PC-9 (cell line): ENCODE data around the gene KHK. TPM values are rescaled to one million over a fixed set of nuclear protein-coding genes. Genes with fewer than 3 reads are reported as not detected.

ENCODE experiments used
- BruUV-seq: library from RNA; stranded (reverse); fragments of 400-500 nt; replicated peaks from 2 replicates; lab custom pipeline; 2021; lab: Mats Ljungman, UMichigan
- CTCF ChIA-PET: fragments of 300-600 bp; sonication (Branson Sonifier 250); formaldehyde crosslinking; loops from one replicate; lab custom pipeline; 2022; ENCODE audit warnings: antibody characterized with exemption; lab: Charles Lee
- POLR2A ChIA-PET: fragments of 300-600 bp; sonication (Branson Sonifier 250); formaldehyde crosslinking; loops from one replicate; lab custom pipeline; 2022; ENCODE audit warnings: antibody characterized with exemption; ENCODE audit not compliant: unreplicated experiment; lab: Charles Lee
- DNase-seq, 2 experiments: peaks; one replicate each; pipeline versions ENCODE4 v3.0.0 to v3.0.0-alpha.2; 2015 to 2022; ENCODE audit warnings: mixed read lengths in 1 of 2
- H2AFZ ChIP-seq: fragments of 200-600 bp; sonication (generic); 2 replicates; pipeline ENCODE4 v1.8.1; 2017; ENCODE audit warnings: antibody characterized with exemption
- H3F3A ChIP-seq: fragments of 200-600 bp; sonication (generic); 2 replicates; pipeline ENCODE4 v1.8.1; 2017; ENCODE audit warnings: antibody characterized with exemption, mild to moderate bottlenecking, low read depth; ENCODE audit not compliant: insufficient read depth
- H3K27ac ChIP-seq: fragments of 200-600 bp; sonication (generic); 2 replicates; pipeline ENCODE4 v1.6.1; 2016; ENCODE audit warnings: mixed run types
- H3K27me3 ChIP-seq: fragments of 200-600 bp; sonication (generic); 2 replicates; pipeline ENCODE4 v1.6.1; 2016; ENCODE audit warnings: low read depth, mixed run types; ENCODE audit not compliant: insufficient read depth
- H3K36me3 ChIP-seq: fragments of 200-600 bp; sonication (generic); 2 replicates; pipeline ENCODE4 v1.6.1; 2016; ENCODE audit warnings: low read depth, mixed run types
- H3K4me1 ChIP-seq: fragments of 200-600 bp; sonication (generic); replicated peaks from 2 replicates; pipeline ENCODE4 v1.6.1; 2016; ENCODE audit warnings: mixed run types; ENCODE audit not compliant: insufficient read depth
- H3K4me2 ChIP-seq: fragments of 200-600 bp; sonication (generic); 2 replicates; pipeline ENCODE4 v1.6.1; 2017; ENCODE audit warnings: mixed run types
- H3K4me3 ChIP-seq: fragments of 200-600 bp; sonication (generic); 2 replicates; pipeline ENCODE4 v1.6.1; 2016; ENCODE audit warnings: mixed run types
- H3K79me2 ChIP-seq: fragments of 200-600 bp; sonication (generic); 2 replicates; pipeline ENCODE4 v1.6.1; 2017; ENCODE audit warnings: low read depth, mixed run types
- H3K9me2 ChIP-seq: fragments of 200-600 bp; sonication (generic); 2 replicates; pipeline ENCODE4 v1.8.1; 2017; ENCODE audit warnings: mild to moderate bottlenecking; ENCODE audit not compliant: insufficient read depth
- H3K9me3 ChIP-seq: fragments of 200-600 bp; sonication (generic); 2 replicates; pipeline ENCODE4 v1.8.1; 2016; ENCODE audit warnings: low read depth; ENCODE audit not compliant: insufficient read depth
- H4K20me1 ChIP-seq: fragments of 200-600 bp; sonication (generic); 2 replicates; pipeline ENCODE4 v1.8.1; 2017; ENCODE audit not compliant: insufficient read depth
- CTCF ChIP-seq: fragments of 200-600 bp; sonication (generic); conservative IDR thresholded peaks from 2 replicates; pipeline ENCODE4 v1.6.1; 2017; ENCODE audit warnings: mixed run types, antibody characterized with exemption, mild to moderate bottlenecking, moderate library complexity
- EZH2 ChIP-seq: fragments of 200-600 bp; sonication (generic); IDR thresholded peaks from 2 replicates; pipeline ENCODE4 v1.8.0; 2017; ENCODE audit warnings: antibody characterized with exemption, low read depth
- intact Hi-C: fragments of 100-400 bp; cut with micrococcal nuclease; formaldehyde crosslinking; loops from one replicate; pipeline ENCODE4 v1.10.0; 2022; ENCODE audit not compliant: unreplicated experiment
- total RNA-seq: library from RNA; stranded (reverse); gene quantifications from 2 replicates; pipeline ENCODE4 v1.2.3, GENCODE V29; 2021

Gene KHK
- total RNA-seq, 1 experiment from 2014 or later: 4.4 TPM

GRCh38 chr2:27038631-27039339, 47.8 kb upstream of the KHK start:
- peaks cover 6% of the 10 kb centered on the region for H3K4me1 ChIP-seq

GRCh38 chr2:27039426-27039825, 47.1 kb upstream of the KHK start:
- TF ChIP-seq EZH2 (no peak), CTCF (no peak)
- DNase-seq: no peak
- no peak overlapping the region for H2AFZ ChIP-seq
- H3K4me3 ChIP-seq: no peak overlapping the region
- H3K27ac ChIP-seq: no peak overlapping the region
- no peaks in the 10 kb centered on the region for H3K4me1 ChIP-seq
- CTCF ChIA-PET: no interaction called here
- BruUV-seq: no TSS peak
- peaks cover 4% of the 10 kb centered on the region for H3F3A ChIP-seq
- intact Hi-C loops: no loop called here
- peaks cover 27% of the 10 kb centered on the region for H3K36me3 ChIP-seq
- peaks cover 10% of the 10 kb centered on the region for H3K79me2 ChIP-seq
- no peaks in the 10 kb centered on the region; the same call in 1 of the 2 replicates for H4K20me1 ChIP-seq
- H3K4me2 ChIP-seq: no peak overlapping the region
- POLR2A ChIA-PET: no interaction called here
- H3K9me2 ChIP-seq: no peaks in the 10 kb centered on the region
- no peaks in the 10 kb centered on the region for H3K9me3 ChIP-seq
- no peaks in the 10 kb centered on the region for H3K27me3 ChIP-seq

More at GRCh38 chr2:27038631-27039339, 47.8 kb upstream of the KHK start:
- Histone ChIP-seq H3K27ac (no peak overlapping the region), H3K27me3 (no peaks in the 10 kb centered on the region), H3K9me2 (no peaks in the 10 kb centered on the region), H3K4me2 (no peak overlapping the region), H3K36me3 (peaks cover 27% of the 10 kb centered on the region), H3F3A (peaks cover 4% of the 10 kb centered on the region), H3K79me2 (peaks cover 17% of the 10 kb centered on the region), H3K4me3 (no peak overlapping the region), H2AFZ (no peak overlapping the region), H4K20me1 (no peaks in the 10 kb centered on the region; the same call in 1 of the 2 replicates), H3K9me3 (no peaks in the 10 kb centered on the region)
- ChIA-PET POLR2A (no interaction called here), CTCF (no interaction called here)
- DNase-seq: no peak
- intact Hi-C loops: no loop called here
- BruUV-seq: no TSS peak
- TF ChIP-seq EZH2 (no peak), CTCF (no peak)

GRCh38 chr2:27039871-27040270, 46.7 kb upstream of the KHK start:
- intact Hi-C loops: no loop called here
- BruUV-seq: no TSS peak
- no peak for DNase-seq
- Histone ChIP-seq H3K4me2 (no peak overlapping the region), H3K9me3 (no peaks in the 10 kb centered on the region), H4K20me1 (no peaks in the 10 kb centered on the region; the same call in 1 of the 2 replicates), H3K27ac (no peak overlapping the region), H3K4me1 (no peaks in the 10 kb centered on the region), H3K4me3 (no peak overlapping the region), H3K9me2 (no peaks in the 10 kb centered on the region), H3K79me2 (peaks cover 6% of the 10 kb centered on the region), H2AFZ (no peak overlapping the region), H3F3A (peaks cover 4% of the 10 kb centered on the region), H3K27me3 (no peaks in the 10 kb centered on the region), H3K36me3 (peaks cover 26% of the 10 kb centered on the region)
- no peak for TF ChIP-seq EZH2
- TF ChIP-seq CTCF: no peak
- POLR2A ChIA-PET: no interaction called here
- CTCF ChIA-PET: no interaction called here
